ENCODE results near the gene FAM187B.
"Not testable (repeated sequence)": the region's sequence is repeated elsewhere in the genome, so short reads cannot be mapped to it uniquely, and the experiment has no call there.

FAM187B gene

DNA sequence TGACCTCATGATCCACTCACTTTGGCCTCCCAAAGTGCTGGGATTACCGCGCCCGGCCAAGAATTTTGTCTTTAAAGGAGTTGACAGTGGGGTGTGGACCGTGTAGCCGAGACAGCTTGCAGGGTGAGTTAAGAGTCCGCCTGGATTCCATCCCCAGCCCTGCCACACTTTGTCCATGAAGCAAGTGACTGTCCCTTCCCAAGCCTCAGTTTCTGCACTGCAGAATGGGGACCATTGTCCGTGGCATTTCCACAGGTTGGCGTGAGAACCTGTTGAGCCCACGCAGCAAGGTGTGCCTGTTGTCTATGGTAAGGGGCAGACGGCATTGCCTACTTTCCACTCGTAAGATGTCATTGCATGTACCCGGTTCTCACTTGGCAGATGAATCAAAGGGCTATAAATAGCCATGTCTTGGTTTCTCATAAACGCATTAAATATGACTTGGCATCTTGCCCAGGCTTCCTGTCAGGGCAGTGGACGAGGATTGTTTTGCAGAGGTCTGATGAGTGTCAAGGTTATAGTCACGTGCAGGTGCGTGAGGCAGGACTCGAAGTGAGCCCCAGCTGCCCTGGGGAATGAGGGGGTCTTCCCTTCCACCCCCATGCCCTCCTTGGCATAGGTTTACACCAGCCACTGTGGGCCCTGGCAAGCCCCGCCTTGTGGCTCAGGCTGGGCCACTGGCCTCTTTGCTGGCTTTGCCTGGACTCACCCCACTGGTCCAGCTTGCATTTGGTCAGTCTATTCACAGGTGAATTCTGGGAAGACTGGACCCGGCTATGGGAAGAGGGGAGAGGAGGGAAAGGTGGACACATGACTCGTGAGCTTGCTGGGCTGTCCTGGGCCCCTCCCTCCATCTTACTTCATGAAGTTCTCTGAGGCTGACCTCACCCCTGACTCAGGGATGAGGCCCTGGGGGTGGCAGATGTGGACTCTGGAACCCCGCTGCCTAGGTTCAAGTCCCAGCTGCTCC is 14.6 kb downstream of the FAM187B start:
- peak; percentile 32 for DNase-seq (ENCODE audit: low spot score)

DNA sequence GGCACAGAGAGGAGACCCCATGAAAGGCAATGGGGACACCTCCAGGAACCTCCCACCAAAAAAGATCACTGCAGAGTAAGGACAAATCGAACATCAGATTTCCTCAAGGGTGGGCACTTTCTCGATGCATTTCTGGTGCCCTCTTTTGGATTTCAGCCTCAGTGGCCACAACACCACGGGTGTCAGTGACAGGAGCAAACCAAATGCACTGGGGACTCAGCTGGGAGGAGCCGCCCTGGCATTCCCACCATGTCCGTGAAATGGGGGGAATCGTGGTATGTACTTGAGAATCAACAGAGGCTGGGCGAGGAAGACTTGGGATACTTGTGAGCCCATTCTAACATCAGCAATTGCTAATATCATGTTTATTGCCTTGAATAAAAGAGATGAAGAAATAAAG is 16.3 kb downstream of the FAM187B start:
- DNase-seq (ENCODE audit: low spot score): no peak

DNA sequence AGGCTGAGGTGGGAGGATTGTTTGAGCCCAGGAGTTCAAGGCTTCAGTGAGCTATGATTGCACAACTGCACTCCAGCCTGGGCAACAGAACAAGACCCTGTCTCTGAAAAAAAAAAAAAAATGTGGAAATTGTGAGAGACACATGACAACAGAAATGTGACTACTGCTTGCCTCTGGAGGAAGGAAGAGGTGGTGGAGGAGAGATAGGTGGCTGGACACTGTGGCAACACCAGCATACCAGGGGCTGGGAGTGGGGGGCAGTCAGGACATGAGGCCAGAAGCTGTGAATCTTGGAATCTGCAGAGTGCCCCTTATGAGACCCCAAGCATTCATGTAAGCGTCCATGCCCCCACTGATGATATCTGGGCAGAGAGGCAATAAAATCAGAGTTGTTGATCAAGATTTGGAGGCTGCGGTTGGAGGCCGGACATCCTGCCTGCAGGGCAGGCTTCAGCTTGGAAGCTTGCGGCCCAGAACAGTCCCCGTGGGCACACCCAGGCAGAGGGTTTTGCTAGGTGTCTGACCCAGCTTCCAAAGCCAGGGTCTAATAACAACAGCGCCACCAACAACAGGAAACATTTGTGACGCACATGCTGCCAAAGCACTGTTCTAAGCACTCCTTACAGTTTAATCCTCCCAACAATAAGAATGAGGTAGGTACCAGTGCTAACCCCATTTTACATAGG is 16.9 kb downstream of the FAM187B start:
- DNase-seq (ENCODE audit: low spot score): no peak

DNA sequence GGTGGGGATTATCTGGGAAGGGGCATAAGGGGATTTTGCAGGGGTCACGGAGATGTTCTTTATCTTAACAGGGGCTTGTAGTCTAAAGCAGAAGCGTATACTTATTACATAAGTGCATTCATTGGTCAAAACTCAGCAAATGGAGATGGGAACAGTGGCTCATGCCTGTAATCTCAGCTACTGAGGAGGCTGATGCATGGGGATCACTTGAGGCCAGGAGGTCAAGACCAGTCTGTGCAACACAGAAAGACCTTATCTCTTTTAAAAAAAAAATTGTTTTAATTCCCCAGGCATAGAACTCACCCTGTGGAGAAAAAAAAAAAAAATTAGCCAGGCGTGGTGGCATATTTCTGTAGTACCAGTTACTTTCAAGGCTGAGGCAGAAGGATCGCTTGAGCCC is 18.9 kb downstream of the FAM187B start:
- DNase-seq (ENCODE audit: low spot score): no peak

DNA sequence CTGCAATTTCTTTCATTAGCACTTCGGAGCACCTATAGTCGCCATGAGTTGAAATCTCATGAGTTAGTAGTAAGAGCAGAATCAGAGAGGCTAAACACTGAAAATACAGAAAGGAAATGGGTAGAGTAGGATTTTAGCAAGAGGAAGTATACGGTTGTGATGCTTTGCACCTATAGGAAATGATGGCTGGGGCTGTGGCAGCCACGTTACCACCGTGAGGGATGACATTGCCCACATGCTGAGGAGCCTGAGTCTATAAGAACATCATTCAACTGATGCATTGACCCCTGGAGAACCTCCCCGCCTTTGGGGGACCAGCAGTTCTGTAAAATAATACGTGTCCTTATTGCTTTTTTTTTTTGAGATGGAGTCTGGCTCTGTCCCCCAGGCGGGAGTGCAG is 20.4 kb downstream of the FAM187B start:
- no peak for DNase-seq (ENCODE audit: low spot score)

DNA sequence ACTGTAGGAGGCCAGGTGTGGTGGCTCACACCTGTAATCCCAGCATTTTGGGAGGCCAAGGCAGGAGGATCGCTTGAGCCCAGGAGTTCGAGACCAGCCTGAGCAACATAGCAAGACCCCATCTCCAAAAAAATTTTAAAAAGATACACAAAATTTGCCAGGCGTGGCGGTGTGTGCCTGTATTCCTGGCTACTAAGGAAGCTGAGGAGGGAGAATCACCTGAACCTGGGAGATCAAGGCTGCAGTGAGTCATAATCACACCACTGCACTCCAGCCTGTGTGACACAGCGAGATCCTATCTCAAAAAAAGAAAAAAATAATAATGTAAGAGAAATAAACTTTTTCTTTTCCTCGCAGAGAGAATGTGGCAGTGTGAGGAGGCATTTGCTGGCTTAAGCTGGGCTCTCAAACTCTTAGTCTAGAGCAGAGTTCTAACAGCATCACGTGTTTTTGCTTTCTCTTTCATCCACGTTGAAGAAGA is 21.1 kb downstream of the FAM187B start:
- DNase-seq (ENCODE audit: low spot score): no peak

DNA sequence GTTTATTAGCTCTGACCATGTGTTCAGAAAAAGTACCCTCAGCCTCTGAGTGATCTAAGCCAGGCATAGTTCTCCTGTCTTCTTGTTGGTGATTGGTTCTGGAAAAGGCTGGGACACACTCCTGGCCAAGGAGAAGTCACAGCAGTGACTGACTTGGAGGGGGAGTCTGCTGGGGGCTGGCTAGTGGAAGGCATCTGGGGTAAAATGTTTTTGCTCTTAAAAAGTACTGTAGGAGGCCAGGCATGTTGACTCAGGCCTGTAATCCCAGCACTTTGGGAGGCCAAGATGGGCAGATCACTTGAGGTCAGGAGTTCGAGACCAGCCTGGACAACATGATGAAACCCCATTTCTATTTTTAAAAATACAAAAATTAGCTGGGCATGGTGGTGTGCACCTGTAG is 21.7 kb downstream of the FAM187B start:
- DNase-seq (ENCODE audit: low spot score): no peak

DNA sequence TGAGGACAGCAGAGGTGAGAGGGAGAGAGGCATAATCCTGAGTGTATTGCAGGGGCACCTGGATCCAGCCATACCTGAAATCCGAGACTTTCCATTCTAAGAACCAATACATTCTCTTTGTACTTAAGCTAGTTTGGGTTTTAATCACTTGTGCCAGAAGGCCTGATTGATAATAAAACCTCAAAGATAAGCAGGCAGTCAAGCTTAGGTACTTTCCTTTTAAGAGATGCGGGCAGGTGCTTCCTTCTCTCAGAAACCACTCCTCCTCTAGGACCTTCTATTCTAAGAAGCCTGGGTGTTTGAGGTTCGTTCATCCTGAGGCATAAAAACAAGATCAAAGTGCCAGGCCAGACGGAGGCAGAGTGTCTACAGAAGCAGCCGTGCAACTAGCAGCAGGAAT is 22.2 kb downstream of the FAM187B start:
- DNase-seq (ENCODE audit: low spot score): no peak

DNA sequence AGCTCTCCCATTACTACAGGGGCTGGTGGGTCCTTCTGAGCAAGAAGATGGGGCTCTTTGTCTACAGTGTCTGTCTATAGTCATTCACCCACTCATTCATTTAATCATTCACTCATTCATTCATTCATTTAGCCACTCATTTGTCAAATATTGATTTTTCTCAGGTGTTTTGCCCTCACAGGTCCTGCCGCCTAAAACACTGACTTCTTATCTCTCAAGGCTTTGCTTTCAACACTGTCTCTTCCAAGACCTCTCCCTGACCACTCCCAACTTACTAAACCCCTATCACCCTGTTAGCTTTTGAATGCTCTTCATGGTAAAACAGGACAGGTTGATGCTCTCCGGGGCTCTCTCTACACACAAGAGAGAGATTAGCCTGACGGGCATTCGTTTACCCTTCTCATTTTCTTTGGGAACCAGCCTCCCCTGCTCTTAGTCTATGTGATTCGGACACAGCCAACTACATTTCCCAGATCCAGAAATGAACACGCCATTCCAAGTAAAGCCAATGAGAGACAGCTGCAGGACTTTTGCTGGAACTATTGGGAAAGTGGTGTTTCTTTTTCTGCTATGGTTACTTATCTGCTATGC is 22.7 kb downstream of the FAM187B start:
- DNase-seq (ENCODE audit: low spot score): no peak

DNA sequence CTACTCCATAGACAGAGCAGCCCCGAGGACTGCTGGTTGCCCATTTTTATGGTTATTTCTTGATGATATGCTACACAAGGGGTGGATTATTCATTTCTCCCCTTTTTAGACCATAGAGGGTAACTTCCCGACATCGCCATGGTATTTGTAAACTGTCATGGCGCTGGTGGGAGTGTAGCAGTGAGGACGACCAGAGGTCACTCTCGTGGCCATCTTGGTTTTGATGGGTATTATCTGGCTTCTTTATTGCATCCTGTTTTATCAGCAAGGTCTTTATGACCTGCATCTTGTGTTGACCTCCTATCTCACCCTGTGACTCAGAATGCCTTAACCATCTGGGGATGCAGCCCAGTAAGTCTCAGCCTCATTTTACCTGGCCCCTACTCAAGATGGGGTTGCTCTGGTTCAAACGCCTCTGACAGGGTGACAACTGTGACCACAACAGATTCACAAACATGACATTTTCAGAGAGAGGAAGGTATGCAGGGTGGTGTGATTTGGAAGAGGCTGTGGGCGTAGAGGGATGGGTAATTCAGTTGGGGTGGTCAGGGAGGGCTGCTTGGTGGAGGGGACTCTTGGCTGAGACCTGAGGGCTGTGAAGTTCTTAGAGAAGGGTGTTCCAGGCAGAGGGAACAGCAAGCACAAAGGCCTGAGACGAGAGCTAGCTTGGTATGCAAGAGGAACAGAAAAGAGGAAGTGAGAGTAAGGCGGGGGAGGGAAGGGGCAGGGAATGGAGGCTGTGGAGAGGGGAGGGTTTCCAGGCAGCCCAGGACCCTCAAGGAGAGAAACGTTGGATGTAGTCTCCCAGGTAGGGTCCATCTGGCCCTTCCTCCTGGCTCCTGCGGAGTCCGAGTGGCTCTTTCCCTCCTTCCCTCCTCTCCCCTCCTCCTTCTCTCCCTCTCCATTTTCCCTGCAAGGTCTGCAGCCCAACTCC is 23.5 kb downstream of the FAM187B start:
- no peak for DNase-seq (ENCODE audit: low spot score)

DNA sequence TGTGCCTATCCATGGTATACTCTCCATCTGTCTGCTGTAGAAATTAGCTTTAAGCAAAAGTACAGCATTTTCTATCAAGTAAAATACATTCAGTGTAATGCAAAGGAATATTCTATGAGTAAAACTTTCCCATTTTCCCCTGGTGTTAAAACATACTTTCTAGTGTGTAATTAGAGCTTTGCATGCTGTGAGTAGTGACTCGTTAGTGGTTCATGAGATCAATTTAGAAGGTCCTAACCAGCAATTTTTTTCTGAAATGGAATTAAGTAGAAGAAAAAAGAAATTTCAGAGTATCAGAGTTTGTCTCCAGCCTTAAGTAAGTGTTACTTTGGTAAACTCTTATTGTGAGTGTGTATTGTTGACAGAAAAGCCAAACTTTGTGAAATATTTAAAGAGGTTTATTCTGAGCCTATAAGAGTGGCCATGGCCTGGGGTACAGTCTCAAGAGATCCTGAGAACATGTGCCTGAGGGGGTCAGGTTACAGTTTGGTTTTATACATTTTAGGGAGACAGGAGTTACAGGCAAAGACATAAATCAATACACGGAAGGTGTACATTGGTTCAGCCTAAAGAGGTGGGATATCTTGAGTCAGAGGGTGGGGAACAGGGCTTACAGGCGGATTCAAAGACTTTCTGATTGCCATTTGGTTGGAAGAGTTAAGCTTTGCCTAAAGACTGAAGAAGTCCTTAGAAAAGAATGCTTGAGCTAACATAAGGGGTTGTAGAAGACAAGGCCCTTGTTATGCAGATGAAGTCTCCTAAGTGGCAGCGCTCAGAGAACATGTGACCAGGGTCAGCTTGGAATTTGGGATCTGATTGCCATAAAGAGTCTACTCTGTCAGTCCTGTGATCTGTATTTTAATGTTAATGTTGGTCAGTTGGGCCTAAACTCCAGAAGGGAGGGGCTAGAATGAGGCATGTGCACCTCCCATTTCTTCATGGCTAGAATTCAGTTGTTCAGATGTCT is 25.5 kb downstream of the FAM187B start:
- DNase-seq (ENCODE audit: low spot score): no peak

DNA sequence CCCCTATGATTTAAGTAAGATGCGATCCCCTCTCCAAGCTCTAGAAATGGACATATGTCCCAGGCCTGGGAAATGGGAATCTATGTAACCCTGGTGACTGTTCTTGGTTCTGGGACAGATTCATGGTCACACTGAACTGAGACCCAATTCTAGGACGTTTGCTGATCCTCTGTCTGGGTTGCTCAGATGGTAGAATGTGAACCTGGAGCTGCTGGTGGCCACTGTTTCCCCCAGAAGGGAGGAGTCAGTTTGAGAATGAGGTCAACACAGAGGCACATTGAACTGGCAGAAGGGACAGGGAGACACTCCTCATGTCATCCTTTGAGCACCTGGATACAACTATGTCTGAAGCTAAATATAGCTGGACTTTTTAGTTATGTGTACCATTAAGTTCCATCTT is 29.1 kb downstream of the FAM187B start:
- no peak for DNase-seq (ENCODE audit: low spot score)

DNA sequence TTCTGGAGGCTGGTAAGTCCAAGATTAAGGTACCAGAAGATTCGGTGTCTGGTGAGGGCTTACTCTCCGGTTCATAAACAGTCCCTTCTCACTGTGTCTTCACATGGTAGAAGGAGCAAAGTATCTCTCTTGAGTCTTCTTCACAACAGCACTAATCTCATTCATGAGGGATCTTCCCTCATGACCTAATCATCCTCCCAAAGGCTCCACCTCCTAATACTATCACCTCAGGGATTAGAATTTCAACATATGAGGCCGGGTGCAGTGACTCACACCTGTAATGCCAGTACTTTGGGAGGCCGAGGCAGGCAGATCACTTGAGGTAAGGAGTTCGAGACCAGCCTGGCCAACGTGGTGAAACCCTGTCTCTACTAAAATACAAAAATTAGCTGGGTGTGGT is 31.7 kb downstream of the FAM187B start:
- DNase-seq (ENCODE audit: low spot score): not testable (repeated sequence)

DNA sequence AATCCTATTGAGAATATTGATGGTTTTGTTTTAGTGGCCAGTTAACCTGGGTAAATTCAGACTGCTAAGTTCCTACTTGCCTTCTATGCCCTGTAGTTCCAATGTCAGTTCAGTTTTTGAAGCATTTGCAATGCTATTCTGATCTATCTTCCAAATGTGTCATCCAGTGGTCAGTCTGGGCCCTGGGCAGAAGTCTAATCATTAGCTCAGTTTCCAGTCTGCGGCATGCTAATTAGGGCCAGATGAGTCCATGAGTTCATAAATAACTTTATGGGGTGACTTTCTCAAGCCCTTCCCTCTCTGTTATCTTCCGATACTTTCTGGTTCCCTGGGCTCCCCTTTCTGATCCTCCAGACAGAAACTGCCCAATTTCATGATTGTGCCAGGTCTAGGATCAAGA is 32.7 kb downstream of the FAM187B start:
- DNase-seq (ENCODE audit: low spot score): no peak

DNA sequence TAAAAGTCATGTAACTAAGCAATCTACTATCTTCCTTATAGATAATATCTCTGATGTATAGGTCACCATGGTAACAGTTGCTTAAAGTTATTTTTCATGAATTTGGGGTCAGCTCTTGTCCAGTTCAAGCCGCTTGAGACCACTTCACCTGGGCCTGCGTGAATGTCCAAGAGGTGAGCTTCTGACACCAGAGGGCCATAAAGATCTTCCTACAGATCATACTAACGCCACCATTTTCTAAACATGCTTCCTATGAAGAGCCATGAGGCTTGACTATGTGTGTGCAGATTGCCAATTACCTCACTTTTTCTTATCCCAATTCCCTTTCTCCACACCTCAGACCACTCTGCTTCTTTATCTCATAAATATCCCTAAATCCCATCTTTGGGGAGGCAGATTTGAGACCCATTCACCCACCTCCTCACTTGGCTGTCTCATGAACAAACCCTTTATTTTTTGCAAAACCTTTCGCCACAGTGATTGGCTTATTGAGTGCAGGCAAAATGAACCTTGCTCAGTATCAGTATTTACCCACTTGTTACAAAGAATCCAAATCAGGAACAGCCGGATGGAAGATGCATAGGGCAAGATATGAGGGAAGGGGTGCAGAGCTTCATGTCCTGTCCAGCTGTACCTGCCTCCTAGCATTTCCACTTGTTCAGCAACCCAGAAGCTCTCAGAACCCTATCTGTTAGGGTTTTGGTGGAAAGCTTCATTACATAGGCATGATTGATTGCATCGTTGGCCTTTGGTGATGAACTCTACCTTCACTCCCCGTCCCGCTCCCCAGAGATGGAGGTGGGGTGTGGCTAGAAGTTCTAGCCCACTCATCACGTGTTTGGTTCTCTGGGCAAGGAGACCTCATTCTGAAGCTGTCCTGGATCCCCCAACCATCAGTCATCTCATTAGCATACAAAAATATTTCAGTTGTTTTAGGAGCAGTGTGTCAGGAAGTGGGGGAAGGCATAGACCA is 34.2 kb downstream of the FAM187B start:
- no peak for DNase-seq (ENCODE audit: low spot score)

DNA sequence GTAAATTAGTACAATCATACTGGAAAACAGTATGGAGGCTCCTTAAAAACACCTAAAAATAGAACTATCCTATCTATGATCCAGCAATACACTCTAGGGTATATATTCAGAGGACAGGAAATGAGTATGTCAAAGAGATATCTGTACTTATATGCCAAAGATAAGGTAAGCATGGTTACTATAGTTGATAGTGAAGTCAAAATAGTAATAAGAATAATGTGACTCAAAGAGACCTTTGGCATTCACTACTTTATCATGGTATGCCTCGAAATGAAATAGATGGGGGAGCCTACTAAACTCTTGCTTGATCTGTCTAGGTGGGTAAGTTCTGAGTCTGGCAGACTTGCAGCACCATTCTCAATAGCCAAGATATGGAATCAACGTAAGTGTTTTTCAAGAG is 43.7 kb downstream of the FAM187B start:
- DNase-seq (ENCODE audit: low spot score): no peak

DNA sequence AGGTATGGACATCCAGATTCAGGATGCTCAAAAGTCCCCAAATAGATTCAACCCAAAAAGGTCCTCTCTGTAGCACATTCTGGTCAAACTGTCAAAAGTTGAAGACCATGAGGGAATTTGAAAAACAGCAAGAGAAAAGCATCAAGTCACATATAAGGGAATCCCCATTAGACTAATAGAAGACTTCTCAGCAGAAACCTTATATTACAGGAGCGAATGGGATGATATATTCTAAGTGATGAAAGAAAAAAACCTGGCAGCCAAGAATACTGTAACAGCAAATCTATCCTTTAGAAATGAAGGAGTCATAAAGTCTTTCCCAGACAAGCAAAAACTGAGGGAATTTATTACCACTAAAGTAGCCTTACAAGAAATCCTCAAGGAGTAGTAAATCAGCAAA is 44.3 kb downstream of the FAM187B start:
- DNase-seq (ENCODE audit: low spot score): no peak

DNA sequence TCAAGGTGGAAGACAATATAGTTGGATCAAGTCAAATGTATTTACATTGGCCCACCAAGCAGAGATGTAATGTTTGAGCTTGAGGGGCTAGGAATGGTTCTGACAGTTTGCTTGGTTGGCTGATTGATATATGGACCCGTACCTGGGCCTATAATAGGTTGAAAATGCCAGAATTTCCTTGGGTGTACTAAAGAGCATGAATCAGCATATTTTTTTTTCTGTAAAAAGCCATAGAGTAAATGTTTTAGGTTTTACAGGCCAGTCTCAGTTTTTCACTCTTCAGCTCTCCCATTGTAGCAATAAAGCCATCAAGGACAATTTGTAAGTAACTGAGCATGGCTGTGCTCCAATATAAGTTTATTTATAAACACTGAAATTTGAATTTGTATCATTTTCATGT is 47.2 kb downstream of the FAM187B start:
- no peak for DNase-seq (ENCODE audit: low spot score)

DNA sequence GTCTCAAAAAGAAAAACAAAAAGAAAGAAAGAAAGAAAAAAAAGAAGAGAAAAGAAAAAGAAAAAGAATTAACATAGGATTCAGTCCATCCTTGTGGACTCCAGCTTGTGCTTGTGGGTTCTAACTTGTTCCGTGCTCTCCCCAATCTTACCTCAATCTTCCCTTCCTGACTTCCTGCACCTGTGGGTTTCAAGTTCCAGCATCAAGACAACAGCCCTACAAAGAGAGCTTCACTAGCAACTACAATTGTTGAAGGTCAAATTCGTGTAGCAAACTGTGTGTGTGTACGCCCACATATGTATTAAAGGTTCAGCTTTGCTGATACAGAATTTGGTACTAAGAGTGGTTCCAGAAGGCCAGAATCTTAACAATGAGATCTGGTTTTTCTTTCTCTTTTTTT is 48.7 kb downstream of the FAM187B start:
- DNase-seq (ENCODE audit: low spot score): no peak

All from AG08396 (cell line).